Endothelial cell (in vitro differentiated cells): ENCODE measurements around the gene TTPAL. TPM values are rescaled to one million over a fixed set of nuclear protein-coding genes. Genes with fewer than 3 reads are reported as not detected.
"Not testable (repeated sequence)": the region's sequence is repeated elsewhere in the genome, so short reads cannot be mapped to it uniquely, and the experiment has no call there.

Experiments
- DNase-seq: peaks from one replicate; pipeline ENCODE4 v3.0.0; 2021; ENCODE audit warnings: low spot score
- H3K27ac Mint-ChIP-seq: one replicate; pipeline ENCODE4 v1.8.0; 2021; ENCODE audit warnings: mixed read lengths, inconsistent platforms; ENCODE audit not compliant: unreplicated experiment
- H3K27me3 Mint-ChIP-seq: one replicate; pipeline ENCODE4 v1.8.0; 2021; ENCODE audit warnings: mild to moderate bottlenecking, moderate library complexity, mixed read lengths, inconsistent platforms; ENCODE audit not compliant: unreplicated experiment
- H3K36me3 Mint-ChIP-seq: one replicate; pipeline ENCODE4 v1.8.0; 2021; ENCODE audit warnings: mild to moderate bottlenecking, low read depth, mixed read lengths, inconsistent platforms; ENCODE audit not compliant: unreplicated experiment
- H3K4me1 Mint-ChIP-seq: one replicate; pipeline ENCODE4 v1.8.0; 2021; ENCODE audit warnings: mild to moderate bottlenecking, mixed read lengths, inconsistent platforms; ENCODE audit not compliant: unreplicated experiment
- H3K4me3 Mint-ChIP-seq: one replicate; pipeline ENCODE4 v1.8.0; 2021; ENCODE audit warnings: mild to moderate bottlenecking, mixed read lengths, inconsistent platforms; ENCODE audit not compliant: unreplicated experiment
- H3K9me3 Mint-ChIP-seq: one replicate; pipeline ENCODE4 v1.8.0; 2021; ENCODE audit warnings: mixed read lengths, inconsistent platforms; ENCODE audit not compliant: unreplicated experiment
- total RNA-seq: library from RNA; stranded (reverse); fragmentation: NEBNext Ultra II Directional; extraction: Animal tissue kit (Norgen Biotek cat#: 25700); gene quantifications from one replicate; pipeline ENCODE4 v1.2.1, GENCODE V29; 2021; ENCODE audit not compliant: unreplicated experiment
- TF ChIP-seq, protein P1 (sequence below): fragments of 200-600 bp; sonication (generic); IDR thresholded peaks from one replicate; pipeline ENCODE4 v1.5.0; 2021; ENCODE audit warnings: antibody characterized with exemption; ENCODE audit not compliant: unreplicated experiment

Gene TTPAL
- total RNA-seq, 1 donor from 2014 or later: 10.3 TPM

DNA sequence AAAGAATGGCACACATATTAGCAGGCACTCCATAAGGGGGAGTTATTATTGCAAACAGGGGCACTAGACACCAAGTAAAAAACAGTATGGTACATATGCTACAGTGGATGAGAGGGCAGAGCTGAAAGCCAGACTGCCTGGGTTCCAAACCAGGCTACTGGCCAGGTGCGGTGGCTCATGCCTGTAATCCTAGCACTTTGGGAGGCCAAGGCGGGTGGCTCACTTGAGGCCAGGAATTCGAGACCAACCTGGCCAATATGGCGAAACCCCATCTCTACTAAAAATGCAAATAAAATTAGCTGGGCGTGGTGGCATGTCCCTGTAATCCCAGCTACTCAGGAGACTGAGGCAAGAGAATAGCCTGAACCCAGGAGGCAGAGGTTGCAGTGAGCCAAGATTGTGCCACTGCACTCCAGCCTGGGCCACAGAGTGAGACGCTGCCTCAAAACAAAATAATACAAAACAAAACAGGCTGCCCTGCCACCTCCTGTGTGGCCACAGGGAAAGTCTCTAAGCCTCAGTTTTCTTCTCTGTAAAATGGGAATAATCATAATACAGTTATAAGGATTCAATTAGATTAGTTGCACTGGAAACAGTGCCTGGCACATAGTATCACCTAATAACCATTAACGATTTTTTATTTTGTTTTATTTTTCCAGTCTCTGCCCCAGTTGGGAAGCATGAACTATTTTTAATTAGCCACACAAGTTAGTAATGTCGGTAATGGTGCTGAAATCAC lies 7.5 kb upstream of the TTPAL start:
- Mint-ChIP-seq H3K27ac (no peak overlapping the region), H3K4me3 (no peak overlapping the region), H3K4me1 (no peaks in the 10 kb centered on the region), H3K9me3 (no peaks in the 10 kb centered on the region), H3K27me3 (no peaks in the 10 kb centered on the region), H3K36me3 (no peaks in the 10 kb centered on the region)
- TF ChIP-seq, protein P1, sequence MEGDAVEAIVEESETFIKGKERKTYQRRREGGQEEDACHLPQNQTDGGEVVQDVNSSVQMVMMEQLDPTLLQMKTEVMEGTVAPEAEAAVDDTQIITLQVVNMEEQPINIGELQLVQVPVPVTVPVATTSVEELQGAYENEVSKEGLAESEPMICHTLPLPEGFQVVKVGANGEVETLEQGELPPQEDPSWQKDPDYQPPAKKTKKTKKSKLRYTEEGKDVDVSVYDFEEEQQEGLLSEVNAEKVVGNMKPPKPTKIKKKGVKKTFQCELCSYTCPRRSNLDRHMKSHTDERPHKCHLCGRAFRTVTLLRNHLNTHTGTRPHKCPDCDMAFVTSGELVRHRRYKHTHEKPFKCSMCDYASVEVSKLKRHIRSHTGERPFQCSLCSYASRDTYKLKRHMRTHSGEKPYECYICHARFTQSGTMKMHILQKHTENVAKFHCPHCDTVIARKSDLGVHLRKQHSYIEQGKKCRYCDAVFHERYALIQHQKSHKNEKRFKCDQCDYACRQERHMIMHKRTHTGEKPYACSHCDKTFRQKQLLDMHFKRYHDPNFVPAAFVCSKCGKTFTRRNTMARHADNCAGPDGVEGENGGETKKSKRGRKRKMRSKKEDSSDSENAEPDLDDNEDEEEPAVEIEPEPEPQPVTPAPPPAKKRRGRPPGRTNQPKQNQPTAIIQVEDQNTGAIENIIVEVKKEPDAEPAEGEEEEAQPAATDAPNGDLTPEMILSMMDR: no peak
- DNase-seq: no peak

DNA sequence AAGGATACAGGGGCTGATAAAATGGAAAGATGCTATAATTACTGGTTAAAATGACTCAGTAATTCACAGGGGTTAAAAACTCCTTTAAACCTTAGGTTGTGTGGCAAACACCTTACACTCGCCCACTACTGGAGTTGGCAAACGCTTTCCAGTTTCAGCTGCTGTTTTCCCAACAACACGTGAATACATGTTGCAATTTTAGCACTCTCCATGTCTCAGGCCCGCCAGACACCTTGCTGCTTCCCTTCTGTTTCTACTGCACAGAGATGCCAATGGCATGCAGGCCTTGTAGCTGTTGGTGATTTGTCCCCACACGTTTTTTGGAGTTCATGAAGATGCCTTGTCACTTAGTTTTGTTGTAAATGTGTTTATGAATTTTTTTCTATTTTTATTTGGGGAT lies 5.3 kb upstream of the TTPAL start:
- DNase-seq: no peak
- no peaks in the 10 kb centered on the region for H3K9me3 Mint-ChIP-seq
- H3K36me3 Mint-ChIP-seq: no peaks in the 10 kb centered on the region
- peaks cover 4% of the 10 kb centered on the region for H3K4me1 Mint-ChIP-seq
- no peak overlapping the region for H3K27ac Mint-ChIP-seq
- H3K4me3 Mint-ChIP-seq: no peak overlapping the region
- peaks cover 5% of the 10 kb centered on the region for H3K27me3 Mint-ChIP-seq
- TF ChIP-seq, protein P1: no peak

DNA sequence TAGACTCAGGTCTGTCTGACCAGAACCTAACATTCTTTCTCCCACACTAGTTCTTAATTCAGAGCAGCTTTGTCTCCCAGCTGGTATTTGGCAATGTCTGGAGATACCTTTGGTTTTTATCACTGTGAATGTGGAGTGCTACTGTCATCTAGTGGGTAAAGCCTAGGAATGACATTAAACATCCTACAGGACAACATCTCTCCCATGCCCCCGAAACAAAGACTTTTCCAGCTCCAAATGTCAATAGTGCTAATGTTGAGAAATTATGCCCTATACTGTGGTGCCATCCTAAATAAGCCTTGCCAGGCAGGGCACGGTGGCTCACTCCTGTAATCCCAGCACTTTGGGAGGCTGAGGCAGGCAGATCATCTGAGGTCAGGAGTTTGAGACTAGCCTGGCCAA lies 4.2 kb upstream of the TTPAL start:
- no peak overlapping the region for H3K27ac Mint-ChIP-seq
- H3K4me1 Mint-ChIP-seq: peaks cover 9% of the 10 kb centered on the region
- DNase-seq: no peak
- TF ChIP-seq, protein P1: no peak
- no peaks in the 10 kb centered on the region for H3K9me3 Mint-ChIP-seq
- H3K27me3 Mint-ChIP-seq: peaks cover 8% of the 10 kb centered on the region
- no peak overlapping the region for H3K4me3 Mint-ChIP-seq
- no peaks in the 10 kb centered on the region for H3K36me3 Mint-ChIP-seq

DNA sequence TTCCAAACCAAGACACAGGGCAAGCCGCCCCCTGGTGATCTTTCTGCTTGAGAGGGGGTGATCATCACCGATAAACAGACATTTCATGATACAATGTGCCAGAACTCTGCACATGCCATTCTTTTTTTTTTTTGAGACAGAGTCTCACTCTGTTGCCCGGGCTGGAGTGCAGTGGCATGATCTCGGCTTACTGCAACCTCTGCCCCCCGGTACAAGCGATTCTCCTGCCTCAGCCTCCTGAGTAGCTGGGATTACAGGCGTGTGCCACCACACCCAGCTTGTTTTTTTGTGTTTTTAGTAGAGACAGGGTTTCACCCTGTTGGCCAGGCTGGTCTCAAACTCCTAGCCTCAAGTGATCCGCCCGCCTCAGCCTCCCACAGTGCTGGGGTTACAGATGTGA lies 3.4 kb upstream of the TTPAL start:
- not testable (repeated sequence) for H3K27ac Mint-ChIP-seq, H3K9me3 Mint-ChIP-seq, H3K36me3 Mint-ChIP-seq, H3K27me3 Mint-ChIP-seq, H3K4me3 Mint-ChIP-seq, DNase-seq
- peaks cover 12% of the 10 kb centered on the region for H3K4me1 Mint-ChIP-seq

DNA sequence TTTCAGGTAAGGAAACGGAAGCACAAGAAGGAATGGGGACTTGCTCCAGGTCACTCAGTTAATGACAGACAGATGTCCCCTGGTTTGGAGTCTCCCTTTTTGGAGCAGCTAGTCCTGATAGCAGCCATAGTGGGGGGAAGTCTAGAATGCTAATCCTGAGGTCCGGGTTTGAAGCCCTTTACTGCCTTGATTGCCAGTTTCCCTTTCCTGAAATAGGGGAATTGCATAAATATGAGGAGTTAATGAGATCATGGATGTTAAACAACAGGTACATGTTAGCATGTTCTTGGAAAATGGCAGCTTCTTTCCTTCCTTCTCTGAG lies 341 bp upstream of the TTPAL start:
- Mint-ChIP-seq H3K27ac (no peak overlapping the region), H3K4me3 (peak overlapping the region; percentile 90), H3K27me3 (peaks cover 8% of the 10 kb centered on the region), H3K36me3 (peaks cover 1% of the 10 kb centered on the region), H3K9me3 (no peaks in the 10 kb centered on the region), H3K4me1 (peaks cover 12% of the 10 kb centered on the region)
- TF ChIP-seq, protein P1: no peak
- no peak for DNase-seq
